Measurements from ENCODE around the gene ZSWIM7. TPM values are rescaled to one million over a fixed set of nuclear protein-coding genes. Genes with fewer than 3 reads are reported as not detected.

The ZSWIM7 gene
- total and polyA plus RNA-seq, 2 of the 4 experiments (the other 2 are of a cell fraction): 6.8 to 12.1 TPM

- no peak overlapping the region for H2BK5ac ChIP-seq (ENCODE audit: low read depth, low read length, poor library complexity, severe bottlenecking)
- H3K4me2 ChIP-seq (ENCODE audit: low read depth, low read length): peak overlapping the region; percentile 99; the same call in 1 of the 2 replicates
- H3K4ac ChIP-seq (ENCODE audit: low read depth, low read length): no peak overlapping the region
- H2BK120ac ChIP-seq (ENCODE audit: low read depth, low read length): no peak overlapping the region
- H3K9ac ChIP-seq (ENCODE audit: low read depth, low read length): no peak overlapping the region
- POLR2A ChIA-PET (ENCODE audit: unreplicated experiment): no interaction called here
- H2AK9ac ChIP-seq (replicated peaks; ENCODE audit: low read depth, low read length, poor library complexity): no peak overlapping the region
- peaks cover 6% of the 10 kb centered on the region; the same call in 1 of the 2 replicates for H3K4me1 ChIP-seq (ENCODE audit: control insufficient read depth, insufficient read depth, low read length)
- H3K79me1 ChIP-seq (ENCODE audit: low read depth in 1 of 2, low read length in 2 of 2): peaks cover 32 to 54% of the 10 kb centered on the region in 2 experiments
- H2BK15ac ChIP-seq (ENCODE audit: low read depth, low read length): no peak overlapping the region
- H2AK5ac ChIP-seq (ENCODE audit: low read depth, low read length): no peak overlapping the region
- peaks cover 31% of the 10 kb centered on the region for H3K36me3 ChIP-seq (ENCODE audit: control insufficient read depth, insufficient read depth, low read length)
- ATAC-seq (ENCODE audit: low read depth) (no peak), DNase-seq (no peak)
- no peak overlapping the region for H2AFZ ChIP-seq (replicated peaks; ENCODE audit: low read length, poor library complexity)
- CTCF ChIA-PET: interaction anchor here (0.6 kb wide), 1 partner anchor 144 kb away, joined by 3 read pairs; no protein-coding TSS in a partner anchor
- no peak overlapping the region; the same call in 1 of the 2 replicates for H3K14ac ChIP-seq (replicated peaks; ENCODE audit: low read depth, low read length)
- H4K5ac ChIP-seq (ENCODE audit: low read depth, low read length): no peak overlapping the region
- no peak overlapping the region for H2BK20ac ChIP-seq (ENCODE audit: low read depth, low read length)
- H4K8ac ChIP-seq (ENCODE audit: low read depth in 2 of 2, low read length in 2 of 2): no peak overlapping the region
- H3K27ac ChIP-seq (ENCODE audit: insufficient read depth, low read length): no peak overlapping the region
- intact Hi-C loops (cut with micrococcal nuclease) (no loop called here), dilution Hi-C loops (cut with HindIII; ENCODE audit: low sequenced_read_pairs, unreplicated experiment) (no loop called here), in situ Hi-C loops (cut with MboI; ENCODE audit: low sequenced_read_pairs) (no loop called here)
- no peaks in the 10 kb centered on the region for H3K9me3 ChIP-seq (ENCODE audit: control insufficient read depth, insufficient read depth, low read length)
- no TSS peak for BruUV-seq (replicated peaks)
- TF ChIP-seq MXI1 (IDR thresholded peaks at IDR 0.05; ENCODE audit: borderline replicate concordance, low read depth, low read length) (no peak), BHLHE40 (IDR thresholded peaks at IDR 0.05; ENCODE audit: low read depth, low read length) (no peak), NFE2L2 (IDR thresholded peaks at IDR 0.05; ENCODE audit: low read depth, low read length) (no peak), SMC3 (IDR thresholded peaks at IDR 0.05; ENCODE audit: low read depth, low read length) (no peak), MAFK (IDR thresholded peaks at IDR 0.05; ENCODE audit: low read depth, low read length) (no peak), RCOR1 (IDR thresholded peaks at IDR 0.05; ENCODE audit: insufficient replicate concordance, low read length) (no peak), POLR2A (IDR thresholded peaks at IDR 0.05; ENCODE audit: low read depth, low read length) (no peak), RAD21 (IDR thresholded peaks at IDR 0.05; ENCODE audit: low read length) (no peak), ELK1 (IDR thresholded peaks at IDR 0.05; ENCODE audit: borderline replicate concordance, low read depth, low read length) (no peak), CHD1 (IDR thresholded peaks at IDR 0.05; ENCODE audit: low read depth, low read length) (no peak), RFX5 (IDR thresholded peaks at IDR 0.05; ENCODE audit: low read depth, low read length) (no peak), MAZ (IDR thresholded peaks at IDR 0.05; ENCODE audit: borderline replicate concordance, low read depth, low read length) (no peak), CEBPB (IDR thresholded peaks at IDR 0.05; ENCODE audit: low read depth, low read length) (no peak), CTCF (conservative IDR thresholded peaks at IDR 0.05; ENCODE audit: low read depth, low read length) (no peak)
- peaks cover 5% of the 10 kb centered on the region; the same call in 1 of the 2 replicates for H4K20me1 ChIP-seq (ENCODE audit: insufficient read depth, low read length)
- no peak overlapping the region for H3K18ac ChIP-seq (ENCODE audit: low read depth, low read length)
- no peak overlapping the region for H4K91ac ChIP-seq (ENCODE audit: insufficient read depth, low read depth, low read length)
- H3K4me3 ChIP-seq (ENCODE audit: insufficient read depth, low read depth, low read length): peak overlapping the region; percentile 72; the same call in 1 of the 2 replicates
- peak overlapping the region; percentile 48 for H3K23ac ChIP-seq (ENCODE audit: low read depth, low read length)
- no peaks in the 10 kb centered on the region for H3K27me3 ChIP-seq (ENCODE audit: control insufficient read depth, insufficient read depth, low read length)
- H3K9me1 ChIP-seq (ENCODE audit: insufficient read depth, low read length): peaks cover 7% of the 10 kb centered on the region
- H3K56ac ChIP-seq (ENCODE audit: extremely low read depth, insufficient read depth, low read length): no peak overlapping the region
These were observed 1.9 kb upstream of the ZSWIM7 start for GRCh38 chr17:16001226-16001897.

Data from IMR-90 (cell line).